Measurements from ENCODE around the gene POPDC2. TPM values are rescaled to one million over a fixed set of nuclear protein-coding genes. Genes with fewer than 3 reads are reported as not detected.

The POPDC2 gene
- total and polyA plus RNA-seq, 2 donors (not counting 1 experiment from before 2014, with no cell fraction given): 8.0 to 9.5 TPM

GRCh38 chr3:119641416-119641815, 19.0 kb downstream of the POPDC2 start:
- Mint-ChIP-seq H3K9me3 (ENCODE audit: insufficient read depth) (peaks cover 4% of the 10 kb centered on the region), H3K4me3 (no peak overlapping the region), H3K4me1 (peaks cover 24% of the 10 kb centered on the region), H3K27ac (no peak overlapping the region), H3K27me3 (no peaks in the 10 kb centered on the region)
- ATAC-seq (ENCODE audit: low read depth) (no peak), DNase-seq (no peak)
- TF ChIP-seq EZH2 (IDR thresholded peaks at IDR 0.05; ENCODE audit: borderline replicate concordance, insufficient read depth, low read depth, low read length, poor library complexity, severe bottlenecking) (no peak), CTCF (IDR thresholded peaks at IDR 0.05) (no peak)
- CTCF ChIA-PET: no interaction called here
- Histone ChIP-seq H2AFZ (ENCODE audit: insufficient read depth, low read depth, low read length, poor library complexity, severe bottlenecking) (no peak overlapping the region), H3K79me2 (ENCODE audit: control insufficient read depth, insufficient read depth, low read length) (no peaks in the 10 kb centered on the region), H3K4me2 (replicated peaks; ENCODE audit: low read depth, low read length, poor library complexity, severe bottlenecking) (no peak overlapping the region), H4K20me1 (ENCODE audit: control insufficient read depth, insufficient read depth, low read length, poor library complexity, severe bottlenecking) (no peaks in the 10 kb centered on the region), H3K27me3 (replicated peaks in 1 of 4; ENCODE audit: control extremely low read depth in 1 of 4, control insufficient read depth in 3 of 4, insufficient read depth in 4 of 4, low read length in 3 of 4) (no peaks in the 10 kb centered on the region), H3K9me3 (ENCODE audit: control extremely low read depth in 1 of 3, control insufficient read depth in 2 of 3, insufficient read depth in 1 of 3, low read length in 2 of 3) (no peaks in the 10 kb centered on the region), H3K4me1 (ENCODE audit: control insufficient read depth in 2 of 2, insufficient read depth in 2 of 2, low read length in 2 of 2) (peaks cover 16 to 20% of the 10 kb centered on the region in 2 donors), H3K36me3 (replicated peaks in 1 of 2; ENCODE audit: control extremely low read depth in 1 of 2, control insufficient read depth in 1 of 2, extremely low read depth in 1 of 2, insufficient read depth in 2 of 2, low read length in 1 of 2) (peaks cover 0 to 9% of the 10 kb centered on the region in 2 experiments), H3K9ac (ENCODE audit: low read length) (no peak overlapping the region), H3K27ac (ENCODE audit: low read length in 2 of 2) (no peak overlapping the region), H3K4me3 (ENCODE audit: control extremely low read depth in 1 of 5, extremely low read depth in 1 of 5, insufficient read depth in 1 of 5, low read depth in 2 of 5, low read length in 4 of 5) (no peak overlapping the region)
- POLR2A ChIA-PET: no interaction called here
- WGBS (ENCODE audit: insufficient coverage): no CpG with 5 or more reads among the region's 2 CpGs
- intact Hi-C loops (cut with micrococcal nuclease): no loop called here

- CTCF ChIA-PET: no interaction called here
- Histone ChIP-seq H3K27ac (ENCODE audit: low read length in 2 of 2) (no peak overlapping the region), H3K36me3 (replicated peaks in 1 of 2; ENCODE audit: control extremely low read depth in 1 of 2, control insufficient read depth in 1 of 2, extremely low read depth in 1 of 2, insufficient read depth in 2 of 2, low read length in 1 of 2) (peaks cover 0 to 6% of the 10 kb centered on the region in 2 experiments), H3K27me3 (replicated peaks in 1 of 4; ENCODE audit: control extremely low read depth in 1 of 4, control insufficient read depth in 3 of 4, insufficient read depth in 4 of 4, low read length in 3 of 4) (no peaks in the 10 kb centered on the region), H3K79me2 (ENCODE audit: control insufficient read depth, insufficient read depth, low read length) (no peaks in the 10 kb centered on the region), H3K4me3 (ENCODE audit: control extremely low read depth in 1 of 5, extremely low read depth in 1 of 5, insufficient read depth in 1 of 5, low read depth in 2 of 5, low read length in 4 of 5) (no peak overlapping the region), H3K4me2 (replicated peaks; ENCODE audit: low read depth, low read length, poor library complexity, severe bottlenecking) (peak overlapping the region; percentile 61), H3K9me3 (ENCODE audit: control extremely low read depth in 1 of 3, control insufficient read depth in 2 of 3, insufficient read depth in 1 of 3, low read length in 2 of 3) (no peaks in the 10 kb centered on the region), H3K9ac (ENCODE audit: low read length) (no peak overlapping the region), H4K20me1 (ENCODE audit: control insufficient read depth, insufficient read depth, low read length, poor library complexity, severe bottlenecking) (no peaks in the 10 kb centered on the region), H3K4me1 (ENCODE audit: control insufficient read depth in 2 of 2, insufficient read depth in 2 of 2, low read length in 2 of 2) (peaks cover 16 to 20% of the 10 kb centered on the region in 2 donors), H2AFZ (ENCODE audit: insufficient read depth, low read depth, low read length, poor library complexity, severe bottlenecking) (no peak overlapping the region)
- DNase-seq: no peak
- TF ChIP-seq CTCF (IDR thresholded peaks at IDR 0.05) (no peak), EZH2 (IDR thresholded peaks at IDR 0.05; ENCODE audit: borderline replicate concordance, insufficient read depth, low read depth, low read length, poor library complexity, severe bottlenecking) (no peak)
- intact Hi-C loops (cut with micrococcal nuclease): loop anchor here (1.0 to 2.0 kb wide), 3 partner anchors 11 to 81 kb away; partner anchors contain the start of genes CD80 and COX17
- peaks cover 24% of the 10 kb centered on the region for H3K4me1 Mint-ChIP-seq
- H3K27me3 Mint-ChIP-seq: no peaks in the 10 kb centered on the region
- ATAC-seq (ENCODE audit: low read depth): no peak
- H3K27ac Mint-ChIP-seq: peak overlapping the region; percentile 15
- peak overlapping the region; percentile 16 for H3K4me3 Mint-ChIP-seq
- WGBS (ENCODE audit: insufficient coverage): no CpG with 5 or more reads among the region's 2 CpGs
- H3K9me3 Mint-ChIP-seq (ENCODE audit: insufficient read depth): peaks cover 4% of the 10 kb centered on the region
- POLR2A ChIA-PET: no interaction called here
Observed at GRCh38 chr3:119639494-119640350, 20.7 kb downstream of the POPDC2 start.
